OCI-LY3 (cell line): ENCODE results near the gene OR6B3.

Experiments used
- EZH2phosphoT487 ChIP-seq: fragments of 200-600 bp; shearing (Covaris generic); IDR thresholded peaks from 2 replicates; pipeline ENCODE4 v1.6.1; 2018; ENCODE audit warnings: antibody characterized with exemption, mixed run types, low read depth
- TF ChIP-seq, protein P1 (sequence below): fragments of 200-600, 300-600 bp; sonication (generic); IDR thresholded peaks from 2 replicates; pipeline ENCODE4 v1.5.1; 2014; ENCODE audit warnings: antibody characterized with exemption, low read length, low read depth

DNA sequence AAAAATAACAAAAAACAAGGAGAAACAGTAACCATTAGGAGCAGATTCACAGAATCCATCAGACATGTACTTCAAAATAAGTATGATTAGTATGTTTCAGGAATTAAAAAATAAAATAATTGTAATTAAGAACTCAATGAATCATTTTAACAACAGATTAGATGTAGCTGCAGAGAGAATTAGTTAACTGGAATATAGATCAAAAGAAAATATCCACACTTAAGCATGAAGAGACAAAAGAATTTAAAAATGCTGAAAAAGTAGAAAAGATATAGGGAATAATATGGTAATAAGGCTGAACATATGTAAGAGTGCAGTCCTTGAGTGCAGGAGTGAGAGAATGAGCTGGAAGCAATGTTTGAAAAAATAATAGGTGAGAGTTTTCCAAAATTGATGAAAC is 24.1 kb upstream of the OR6B3 start:
- TF ChIP-seq, protein P1, sequence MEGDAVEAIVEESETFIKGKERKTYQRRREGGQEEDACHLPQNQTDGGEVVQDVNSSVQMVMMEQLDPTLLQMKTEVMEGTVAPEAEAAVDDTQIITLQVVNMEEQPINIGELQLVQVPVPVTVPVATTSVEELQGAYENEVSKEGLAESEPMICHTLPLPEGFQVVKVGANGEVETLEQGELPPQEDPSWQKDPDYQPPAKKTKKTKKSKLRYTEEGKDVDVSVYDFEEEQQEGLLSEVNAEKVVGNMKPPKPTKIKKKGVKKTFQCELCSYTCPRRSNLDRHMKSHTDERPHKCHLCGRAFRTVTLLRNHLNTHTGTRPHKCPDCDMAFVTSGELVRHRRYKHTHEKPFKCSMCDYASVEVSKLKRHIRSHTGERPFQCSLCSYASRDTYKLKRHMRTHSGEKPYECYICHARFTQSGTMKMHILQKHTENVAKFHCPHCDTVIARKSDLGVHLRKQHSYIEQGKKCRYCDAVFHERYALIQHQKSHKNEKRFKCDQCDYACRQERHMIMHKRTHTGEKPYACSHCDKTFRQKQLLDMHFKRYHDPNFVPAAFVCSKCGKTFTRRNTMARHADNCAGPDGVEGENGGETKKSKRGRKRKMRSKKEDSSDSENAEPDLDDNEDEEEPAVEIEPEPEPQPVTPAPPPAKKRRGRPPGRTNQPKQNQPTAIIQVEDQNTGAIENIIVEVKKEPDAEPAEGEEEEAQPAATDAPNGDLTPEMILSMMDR: no peak
- no peak for TF ChIP-seq EZH2phosphoT487
